ENCODE data around the gene SEMA4B. TPM values are rescaled to one million over a fixed set of nuclear protein-coding genes. Genes with fewer than 3 reads are reported as not detected.
A peak's percentile ranks its signal among the peaks of the same experiment; 100 is the strongest.

The SEMA4B gene
- total and polyA plus RNA-seq, 2 of the 8 experiments (the other 6 are each of a cell fraction or from before 2014, with no cell fraction given): 42.7 to 43.0 TPM

DNA sequence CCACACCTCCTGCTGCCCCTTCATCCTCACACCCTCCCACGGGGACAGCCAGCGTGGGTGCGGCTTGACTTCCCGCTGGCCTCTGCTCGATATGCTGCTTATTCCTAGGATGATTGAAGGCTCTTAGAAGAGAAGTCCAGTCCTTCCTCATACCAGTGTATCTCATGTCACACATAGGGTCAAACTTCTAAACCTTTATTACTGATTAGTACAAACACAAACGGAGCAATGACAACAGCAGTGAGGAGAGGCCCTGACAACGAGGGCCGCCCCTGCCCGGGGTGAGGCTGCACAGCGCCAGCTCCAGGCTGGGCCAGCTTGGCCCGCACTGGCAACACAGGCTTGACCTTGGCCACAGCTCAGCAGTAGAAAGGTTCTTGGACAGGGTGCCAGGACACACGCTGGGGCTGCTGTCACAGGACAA lies 29.0 kb downstream of the SEMA4B start:
- H3K79me1 ChIP-seq (ENCODE audit: low read depth, low read length): peaks cover 6% of the 10 kb centered on the region
- no peak overlapping the region for H3K18ac ChIP-seq (ENCODE audit: extremely low read depth, low read length)
- no peaks in the 10 kb centered on the region for H3K79me2 ChIP-seq (ENCODE audit: control insufficient read depth in 1 of 2, insufficient read depth in 2 of 2, low read length in 2 of 2)
- H4K91ac ChIP-seq (replicated peaks; ENCODE audit: insufficient read length, low read length): no peak overlapping the region
- H3K36me3 ChIP-seq (ENCODE audit: control insufficient read depth in 2 of 4, insufficient read depth in 4 of 4, low read length in 3 of 4): peaks cover 7 to 31% (median 21%) of the 10 kb centered on the region in 4 experiments; a peak in 6 of 8 replicates
- H3K27ac ChIP-seq (ENCODE audit: low read depth, low read length): no peak overlapping the region
- no peak for DNase-seq (ENCODE audit: low read depth in 1 of 2, low spot score in 2 of 2)
- H3K14ac ChIP-seq (ENCODE audit: insufficient read length): no peak overlapping the region
- peaks cover 0 to 6% of the 10 kb centered on the region in 2 experiments for H4K20me1 ChIP-seq (replicated peaks in 1 of 2; ENCODE audit: control insufficient read depth in 1 of 2, insufficient read depth in 2 of 2, low read length in 2 of 2)
- no peak overlapping the region for H2AK5ac ChIP-seq (ENCODE audit: low read depth, low read length)
- peaks cover 5% of the 10 kb centered on the region for H3K23me2 ChIP-seq (ENCODE audit: low read depth, low read length)
- no peak overlapping the region for H3K4me2 ChIP-seq (ENCODE audit: insufficient read depth in 1 of 2, low read depth in 2 of 2, low read length in 2 of 2)
- H3K23ac ChIP-seq (ENCODE audit: insufficient read length): no peak overlapping the region
- POLR2A ChIA-PET (ENCODE audit: partially characterized antibody): interaction anchor here (0.7 to 2.9 kb wide), 3 partner anchors 10 to 87 kb away, joined by 3 to 10 read pairs (median 4); no protein-coding TSS in a partner anchor
- H3K56ac ChIP-seq (replicated peaks; ENCODE audit: insufficient read length, low read depth, low read length): no peak overlapping the region
- peaks cover 0 to 6% (median under 1%) of the 10 kb centered on the region in 4 experiments; a peak in 4 of 7 replicates for H3K4me1 ChIP-seq (replicated peaks in 1 of 4; ENCODE audit: control insufficient read depth in 3 of 4, insufficient read depth in 4 of 4, low read length in 3 of 4)
- no peak overlapping the region for H2BK5ac ChIP-seq (ENCODE audit: low read depth, low read length)
- CTCF ChIA-PET (ENCODE audit: partially characterized antibody): interaction anchor here (0.7 to 4.6 kb wide), 5 partner anchors 8 to 89 kb away, joined by 3 to 47 read pairs (median 6); no protein-coding TSS in a partner anchor
- H4K5ac ChIP-seq (ENCODE audit: insufficient read length, low read depth, low read length): no peak overlapping the region
- H3K9me3 ChIP-seq (ENCODE audit: insufficient read depth in 2 of 2, low read depth in 1 of 2, low read length in 1 of 2): no peaks in the 10 kb centered on the region
- no peak overlapping the region for H3K9ac ChIP-seq (replicated peaks in 1 of 4; ENCODE audit: extremely low read depth in 1 of 4, low read depth in 3 of 4, low read length in 3 of 4)
- TF ChIP-seq FOSL1 (IDR thresholded peaks at IDR 0.05; ENCODE audit: insufficient read depth, low read depth, low read length): no peak
- TF ChIP-seq POLR2AphosphoS5 (IDR thresholded peaks at IDR 0.05; ENCODE audit: low read depth, low read length): 0 out of 2 replicates have a peak, but pooled peaks have one; percentile 30
- TF ChIP-seq, protein P1, sequence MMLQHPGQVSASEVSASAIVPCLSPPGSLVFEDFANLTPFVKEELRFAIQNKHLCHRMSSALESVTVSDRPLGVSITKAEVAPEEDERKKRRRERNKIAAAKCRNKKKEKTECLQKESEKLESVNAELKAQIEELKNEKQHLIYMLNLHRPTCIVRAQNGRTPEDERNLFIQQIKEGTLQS (IDR thresholded peaks at IDR 0.05; ENCODE audit: insufficient read depth, low read depth, low read length): no peak
- no peak overlapping the region for H2AFZ ChIP-seq (ENCODE audit: low read length)
- no peak overlapping the region for H2BK20ac ChIP-seq (ENCODE audit: low read length)
- no peak for FAIRE-seq
- no peak overlapping the region for H2BK15ac ChIP-seq (ENCODE audit: low read length)
- no peaks in the 10 kb centered on the region for H3K27me3 ChIP-seq (replicated peaks in 1 of 4; ENCODE audit: control insufficient read depth in 3 of 4, extremely low read depth in 1 of 4, insufficient read depth in 3 of 4, low read length in 3 of 4)
- H2BK12ac ChIP-seq (ENCODE audit: low read depth, low read length): no peak overlapping the region
- H3K4ac ChIP-seq (replicated peaks; ENCODE audit: insufficient read length, low read depth, low read length): no peak overlapping the region
- H2BK120ac ChIP-seq (replicated peaks; ENCODE audit: low read depth, low read length): no peak overlapping the region
- no peak overlapping the region for H4K8ac ChIP-seq (ENCODE audit: extremely low read depth, insufficient read depth, low read length)
- H3K4me3 ChIP-seq (ENCODE audit: extremely low read depth in 1 of 4, insufficient read depth in 2 of 4, low read depth in 3 of 4, low read length in 4 of 4): no peak overlapping the region
- 86% methylated on average over 12 of the region's 12 CpGs; no CpG with 5 or more reads in 1 of the 2 experiments for WGBS, 2 experiments (ENCODE audit: extremely low coverage in 1 of 2, insufficient coverage in 1 of 2, insufficient read length in 1 of 2, insufficient replicate concordance in 2 of 2, low coverage in 1 of 2, low lambda C conversion rate in 2 of 2, missing lambda C conversion rate in 1 of 2)
